Heart left ventricle (tissue), 16 donors: ENCODE data around the gene SAP30L. TPM values are rescaled to one million over a fixed set of nuclear protein-coding genes. Genes with fewer than 3 reads are reported as not detected.

Source experiments
- ATAC-seq, 4 donors: fragments of 200-7000 bp; cut with Tn5 transposase; one replicate each; pipeline ENCODE4 v1.9.1; 2020 to 2022; ENCODE audit warnings: moderate library complexity in 4 of 4, mild to moderate bottlenecking in 3 of 4, moderate number of reproducible peaks in 1 of 4
- DNase-seq, 5 donors: peaks; one replicate each; pipeline ENCODE4 v3.0.0-alpha.2; 2020
- H3K27ac ChIP-seq, 12 donors: fragments of 200-600 bp; sonication (generic) in 4 of 12; one replicate each; pipeline versions ENCODE4 v1.5.0 to v1.8.0; 2016 to 2022; ENCODE audit warnings: mild to moderate bottlenecking in 2 of 12
- H3K27me3 ChIP-seq, 9 donors: fragments of 200-600 bp; sonication (generic) in 2 of 9; one replicate each; pipeline versions ENCODE4 v1.5.1 to v1.8.0; 2016 to 2022; ENCODE audit warnings: mild to moderate bottlenecking in 3 of 9
- H3K36me3 ChIP-seq, 9 donors: fragments of 200-600 bp; sonication (generic) in 2 of 9; one replicate each; pipeline versions ENCODE4 v1.5.0 to v1.8.0; 2018 to 2022; ENCODE audit warnings: mild to moderate bottlenecking in 2 of 9
- H3K4me1 ChIP-seq, 12 donors: fragments of 200-600 bp; sonication (generic) in 4 of 12; one replicate each; pipeline versions ENCODE4 v1.5.0 to v1.8.0; 2016 to 2022; ENCODE audit warnings: mild to moderate bottlenecking in 3 of 12
- H3K4me3 ChIP-seq, 12 donors: fragments of 200-600 bp; sonication (generic) in 4 of 12; one replicate each; pipeline versions ENCODE4 v1.5.0 to v1.8.0; 2017 to 2022; ENCODE audit warnings: mild to moderate bottlenecking in 9 of 12, moderate library complexity in 4 of 12
- H3K9me3 ChIP-seq, 12 donors: fragments of 200-600 bp; sonication (generic) in 4 of 12; one replicate each; pipeline versions ENCODE4 v1.5.0 to v1.8.0; 2016 to 2022; ENCODE audit warnings: mild to moderate bottlenecking in 1 of 12
- CTCF ChIP-seq, 12 donors: fragments of 200-600 bp; sonication (generic) in 4 of 12; IDR thresholded peaks; one replicate each; pipeline versions ENCODE4 v1.5.0 to v1.8.0; 2018 to 2022; ENCODE audit warnings: antibody characterized with exemption in 12 of 12, mild to moderate bottlenecking in 5 of 12
- POLR2A ChIP-seq, 2 donors: fragments of 450-650 bp; IDR thresholded peaks; one replicate each; pipeline ENCODE4 v1.6.1; 2017; ENCODE audit warnings: antibody characterized with exemption in 2 of 2, mild to moderate bottlenecking in 2 of 2, moderate library complexity in 2 of 2
- WGBS, 4 donors: extraction: QIAGEN DNeasy Blood & Tissue Kit in 2 of 4; methylation state at CpG; one replicate each; pipeline versions ENCODE4 v1.1.5 to v1.1.7; 2013 to 2018; 5-methylcytosine and 5-hydroxymethylcytosine counted together
- intact Hi-C, 10 donors: fragments of 100-400 bp; cut with DNase I; formaldehyde crosslinking; loops; one replicate each; pipeline versions ENCODE4 v1.11.1 to v1.14.2; 2022
- polyA plus RNA-seq, 2 donors: library from polyadenylated mRNA; stranded (reverse); fragments of 200-250 nt; gene quantifications; one replicate each; pipeline ENCODE4 v1.2.3, GENCODE V29; 2013
- total RNA-seq, 9 donors: library from RNA; depleted of rRNA in 2 of 9; stranded (reverse); fragments of >200 nt in 2 of 9; fragmentation: NEBNext Ultra II Directional in 3 of 9; extraction: Animal tissue kit (Norgen Biotek cat#: 25700) in 3 of 9; gene quantifications; one replicate each; pipeline versions ENCODE4 v1.1.0 to v1.2.4, GENCODE V29; 2016 to 2023
- donor health status: ischemic (EF 13 %, LVEDD 7.1; RV severe dilation, severe dysfunction).
- donor health status: healthy with polysubstance abuse.
- donor health status: DM: no; HTN: yes; CAD: no.
- donor health status: DM: no; HTN: no; CAD: no.
- donor health status: ischemic (EF 25% LVEDD 6.9; RV normal size, moderate dysfunction).
- donor health status: ischemic (EF 25% LVEDD 5.7; RV mildly dilated, moderate dysfunction).
- donor health status: healthy.
- donor health status: DM: yes; HTN: yes; CAD: no.
- donor health status: ischemic (EF 35%, LVEDD 5.7; RV mildly dilated, moderate dysfunction).
- donor health status: nonischemic (EF 11% LVEDD 7.7; RV severe dilation, severe dysfunction).
- donor health status: DM: yes; HTN: yes; CAD: no.
- donor health status: PGD.
- donor health status: ischemic (EF 29% LVEDD 5.4; RV normal size, mild dysfunction).
- donor health status: nonischemic (EF 23%, LVEDD 6.1; RV moderate dilation, normal function).

SAP30L gene
- total and polyA plus RNA-seq, 11 donors = 19.7 to 55.5 (median 37.4) TPM

DNA sequence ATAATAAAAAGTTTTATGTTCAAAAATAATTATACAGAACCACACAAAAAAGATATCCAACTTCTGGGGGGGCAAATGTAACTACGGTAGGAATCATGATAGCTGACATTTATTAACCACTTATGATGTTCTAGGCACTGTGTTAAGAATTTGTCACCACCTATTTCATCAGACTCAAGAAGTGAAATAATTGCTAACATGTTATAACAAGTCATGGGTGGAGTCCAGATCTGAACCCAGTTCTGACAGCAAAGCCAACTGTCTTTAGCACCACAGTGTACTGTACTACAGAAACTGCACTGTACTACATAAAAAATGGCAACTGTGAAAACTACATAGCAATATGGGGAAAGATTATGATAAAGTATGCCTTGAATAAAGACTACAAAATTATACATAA is 3.0 kb upstream of the SAP30L start:
- H3K36me3 ChIP-seq = peaks cover 0 to 53% (median 40%) of the 10 kb centered on the region in 9 donors
- DNase-seq (no peak), ATAC-seq (no peak)
- H3K9me3 ChIP-seq = no peaks in the 10 kb centered on the region
- WGBS, 4 donors = 82 to 97% (median 90%) methylated on average over 1 of the region's 1 CpG
- intact Hi-C loops = loop anchor here in 1 of 10 donors (10.0 kb wide), 1 partner anchor 468 kb away; no protein-coding TSS in a partner anchor
- H3K27ac ChIP-seq = no peak overlapping the region
- H3K4me1 ChIP-seq = peaks cover 0 to 30% (median 16%) of the 10 kb centered on the region in 12 donors
- no peak for TF ChIP-seq POLR2A (IDR thresholded peaks at IDR 0.05)
- no peak for TF ChIP-seq CTCF (IDR thresholded peaks at IDR 0.05)
- no peaks in the 10 kb centered on the region for H3K27me3 ChIP-seq
- H3K4me3 ChIP-seq = no peak overlapping the region

DNA sequence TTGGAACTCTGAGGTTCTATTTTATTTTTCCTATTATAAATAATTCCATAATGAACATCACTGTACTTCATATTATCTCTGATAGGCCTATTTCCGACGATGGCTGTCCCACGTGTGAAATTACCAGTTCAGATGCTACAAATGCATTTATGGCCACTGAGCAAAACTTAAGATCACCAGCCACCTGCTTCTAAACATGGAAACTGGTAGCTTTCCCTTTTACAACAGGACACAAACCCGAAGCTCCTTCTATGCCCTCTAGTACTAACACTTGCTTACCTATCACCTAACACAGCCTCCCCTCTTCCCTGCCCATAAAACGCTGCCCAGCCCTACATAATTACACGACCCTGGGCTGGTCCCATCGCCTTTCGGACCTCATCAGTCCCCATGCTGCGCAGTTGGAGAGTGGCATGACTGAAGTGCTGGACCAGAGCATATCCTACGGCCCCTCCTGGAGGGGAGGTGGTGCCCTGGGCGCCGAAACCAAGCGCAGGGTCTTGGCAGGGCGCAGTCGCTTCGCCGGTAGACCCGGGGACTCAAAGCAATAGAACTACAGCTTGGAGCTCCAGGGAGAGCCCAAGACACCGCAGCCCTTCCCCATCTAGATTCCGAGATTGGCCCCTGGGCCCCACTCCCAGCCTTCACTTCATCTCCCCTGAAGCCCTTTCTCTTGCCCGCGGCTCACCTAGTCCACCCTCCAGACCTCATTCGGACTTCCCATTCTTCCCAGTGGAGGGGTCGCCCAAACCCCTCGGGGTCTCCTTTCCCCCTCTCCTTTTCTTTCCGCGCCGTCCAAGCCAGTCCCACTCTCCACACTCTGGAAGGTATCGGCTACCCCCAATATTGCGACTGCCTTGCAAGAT is 1.0 kb upstream of the SAP30L start:
- peak in 3 of 5 donors; percentile 26 to 64 (median 28) for DNase-seq
- peak in 3 of 4 donors; percentile 8 to 23 (median 21) for ATAC-seq
- Histone ChIP-seq H3K4me1 (peaks cover 0 to 50% (median 33%) of the 10 kb centered on the region in 12 donors), H3K27me3 (no peaks in the 10 kb centered on the region), H3K27ac (peak overlapping the region; percentile 44 to 95 (median 85)), H3K36me3 (peaks cover 0 to 38% (median 21%) of the 10 kb centered on the region in 9 donors), H3K4me3 (peak overlapping the region; percentile 87 to 99 (median 96)), H3K9me3 (no peaks in the 10 kb centered on the region)
- TF ChIP-seq CTCF (IDR thresholded peaks at IDR 0.05) (no peak), POLR2A (IDR thresholded peaks at IDR 0.05) (no peak)
- intact Hi-C loops = loop anchor here in 2 of 10 donors (1.0 to 10.0 kb wide), 2 partner anchors 254 to 470 kb away; partner anchors contain the start of gene GALNT10 (in 1 of the 2)
- 3 to 7% (median 5%) methylated on average over 29 to 30 of the region's 30 CpGs for WGBS, 4 donors

DNA sequence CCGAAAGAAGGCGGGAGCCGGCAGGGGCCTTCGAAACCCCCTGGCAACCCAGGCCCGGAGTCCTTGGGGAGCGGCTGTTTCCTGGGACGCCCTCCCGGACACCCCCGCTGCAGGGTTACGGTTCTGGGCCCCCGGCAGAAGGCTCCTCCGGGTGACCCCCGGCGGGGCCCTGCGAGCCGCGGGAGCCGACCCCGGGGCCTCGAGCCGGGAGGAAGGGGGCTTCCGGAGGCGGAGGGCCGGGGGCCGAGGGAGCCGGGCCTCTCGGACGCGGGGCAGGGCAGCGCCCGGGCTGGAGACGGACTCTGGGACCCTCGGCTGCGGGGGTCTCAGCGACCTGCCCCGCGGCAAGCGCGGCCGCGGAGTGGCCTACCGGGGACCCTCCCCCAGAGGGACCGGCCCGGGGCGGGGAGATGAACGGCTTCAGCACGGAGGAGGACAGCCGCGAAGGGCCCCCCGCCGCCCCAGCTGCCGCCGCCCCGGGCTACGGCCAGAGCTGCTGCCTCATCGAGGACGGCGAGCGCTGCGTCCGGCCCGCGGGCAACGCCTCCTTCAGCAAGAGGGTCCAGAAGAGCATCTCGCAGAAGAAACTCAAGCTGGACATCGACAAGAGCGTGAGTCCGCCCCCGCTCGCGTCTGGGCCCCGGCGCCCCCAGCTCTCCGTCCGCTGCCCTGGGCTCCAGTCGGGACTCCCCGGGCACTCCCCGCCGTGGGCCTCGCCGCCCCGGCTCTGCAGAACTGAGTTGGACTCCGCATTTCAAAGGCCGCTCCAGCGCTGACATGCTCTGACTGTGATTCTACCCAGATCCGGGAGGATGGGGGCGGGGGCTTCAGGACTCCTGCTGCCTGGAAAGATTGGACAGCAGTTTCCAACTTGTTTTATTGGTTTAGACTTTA is 645 bp downstream of the SAP30L start:
- TF ChIP-seq POLR2A (IDR thresholded peaks at IDR 0.05) (peak in 1 of 2 donors; percentile 12), CTCF (IDR thresholded peaks at IDR 0.05) (no peak)
- intact Hi-C loops = loop anchor here in 1 of 10 donors (10.0 kb wide), 1 partner anchor 472 kb away; no protein-coding TSS in a partner anchor
- 0 to 1% (median 1%) methylated on average over 18 to 87 of the region's 87 CpGs for WGBS, 4 donors

More for the DNA sequence above, 645 bp downstream of the SAP30L start:
- Histone ChIP-seq H3K27ac (peak overlapping the region; percentile 58 to 95 (median 83)), H3K36me3 (peaks cover 0 to 37% (median 19%) of the 10 kb centered on the region in 9 donors), H3K27me3 (no peaks in the 10 kb centered on the region), H3K4me1 (peaks cover 0 to 52% (median 34%) of the 10 kb centered on the region in 12 donors), H3K9me3 (no peaks in the 10 kb centered on the region), H3K4me3 (peak overlapping the region; percentile 87 to 99 (median 96))
- ATAC-seq (peak in 2 of 4 donors; percentile 35 to 40), DNase-seq (peak; percentile 48 to 76 (median 50))
